ENCODE measurements around the gene RAPGEF2.
"Not testable (repeated sequence)": the region's sequence is repeated elsewhere in the genome, so short reads cannot be mapped to it uniquely, and the experiment has no call there.

The RAPGEF2 gene

DNA sequence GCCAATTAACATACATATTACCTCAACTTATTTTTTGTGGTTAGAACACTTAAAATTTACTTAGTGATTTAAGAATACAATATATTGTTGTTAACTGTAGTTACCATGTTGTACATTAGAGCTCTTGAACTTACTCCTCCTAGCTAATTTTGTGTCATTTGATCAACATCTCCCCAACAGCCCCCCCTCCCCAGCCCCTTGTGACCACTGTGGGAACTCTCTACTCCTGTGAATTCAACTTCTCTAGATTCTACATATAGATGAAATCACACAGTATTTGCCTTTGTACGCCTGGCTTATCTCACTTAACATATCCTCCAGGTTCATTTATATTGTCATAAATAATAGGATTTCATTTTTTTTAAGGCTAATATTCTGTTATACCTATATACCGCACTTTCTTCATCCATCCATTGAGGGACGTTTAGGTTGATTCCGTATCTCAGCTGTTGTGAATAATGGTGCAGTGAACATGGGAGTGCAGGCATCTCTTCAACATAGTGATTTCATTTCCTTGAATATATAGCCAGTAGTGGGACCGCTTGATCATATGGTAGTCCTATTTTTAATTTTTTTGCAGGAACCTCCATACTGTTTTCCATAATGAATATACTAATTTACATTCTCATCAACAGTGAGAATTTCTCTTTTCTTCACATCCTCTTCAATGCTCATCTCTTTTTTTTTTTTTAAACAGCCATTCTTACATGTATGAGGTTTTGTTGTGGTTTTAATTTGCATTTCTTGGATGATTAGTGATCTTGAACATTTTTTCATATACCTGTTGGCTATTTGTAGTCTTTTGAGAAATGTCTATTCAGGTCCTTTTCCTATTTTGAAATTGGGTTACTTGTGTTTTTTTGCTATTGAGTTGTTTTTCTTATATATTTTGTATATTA is 66.8 kb downstream of the RAPGEF2 start:
- no peak for DNase-seq

DNA sequence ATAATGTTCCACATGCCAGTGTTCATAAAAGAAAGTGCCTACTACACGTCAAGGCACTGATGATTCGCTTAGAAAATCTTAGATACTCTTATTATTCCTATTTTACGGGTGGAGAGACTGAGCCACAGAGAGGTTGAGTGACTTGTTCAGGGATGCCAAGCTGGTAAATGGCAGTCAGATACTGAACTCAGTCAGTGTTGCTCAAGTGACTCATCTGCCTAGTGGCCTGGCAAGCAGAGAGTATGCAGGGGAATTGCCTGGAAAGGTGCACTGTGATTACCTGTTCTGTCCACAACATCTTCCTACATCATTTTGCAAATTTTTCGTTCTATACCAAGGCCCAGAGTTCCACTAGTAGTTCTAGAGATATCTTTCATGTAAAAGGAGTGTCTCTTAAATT is 68.4 kb downstream of the RAPGEF2 start:
- DNase-seq, result no peak

DNA sequence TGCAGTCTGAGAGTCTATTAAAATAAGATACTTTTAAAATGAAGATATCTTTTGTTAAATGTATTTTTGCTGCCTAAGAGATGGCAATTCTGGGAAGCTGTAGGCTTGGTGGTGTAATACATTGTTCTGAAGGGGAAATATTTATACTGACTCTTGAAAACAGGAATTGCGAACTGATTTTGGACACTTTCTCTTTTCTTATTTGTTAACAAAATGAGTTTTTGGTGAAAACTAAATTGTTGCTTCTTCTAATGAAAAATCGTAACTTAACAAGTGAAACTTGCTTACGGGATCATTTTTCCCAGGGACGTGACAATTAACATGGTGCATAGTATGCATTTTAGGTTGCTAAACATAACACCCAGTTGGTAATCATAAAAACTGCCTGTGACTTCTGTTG is 71.0 kb downstream of the RAPGEF2 start:
- DNase-seq, result no peak

DNA sequence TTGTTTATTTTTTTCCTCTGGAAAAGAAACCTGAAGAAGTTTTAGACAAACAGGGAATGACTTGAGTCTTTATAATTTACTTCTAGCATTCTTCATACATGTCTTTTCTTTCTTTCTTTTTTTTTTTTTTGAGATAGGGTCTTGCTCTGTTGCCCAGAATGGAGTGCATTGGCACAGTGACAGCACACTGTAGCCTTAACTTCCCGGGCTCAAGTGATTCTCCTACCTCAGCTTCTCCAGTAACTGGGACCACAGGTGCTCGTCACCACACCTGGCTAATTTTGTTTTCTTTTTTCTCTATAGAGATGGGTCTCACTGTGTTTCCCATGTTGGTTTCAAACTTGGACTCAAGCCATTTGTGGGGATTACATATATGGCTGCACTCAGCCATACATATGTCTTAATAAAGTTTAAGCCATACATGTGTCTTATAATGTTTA is 71.8 kb downstream of the RAPGEF2 start:
- DNase-seq, result no peak

DNA sequence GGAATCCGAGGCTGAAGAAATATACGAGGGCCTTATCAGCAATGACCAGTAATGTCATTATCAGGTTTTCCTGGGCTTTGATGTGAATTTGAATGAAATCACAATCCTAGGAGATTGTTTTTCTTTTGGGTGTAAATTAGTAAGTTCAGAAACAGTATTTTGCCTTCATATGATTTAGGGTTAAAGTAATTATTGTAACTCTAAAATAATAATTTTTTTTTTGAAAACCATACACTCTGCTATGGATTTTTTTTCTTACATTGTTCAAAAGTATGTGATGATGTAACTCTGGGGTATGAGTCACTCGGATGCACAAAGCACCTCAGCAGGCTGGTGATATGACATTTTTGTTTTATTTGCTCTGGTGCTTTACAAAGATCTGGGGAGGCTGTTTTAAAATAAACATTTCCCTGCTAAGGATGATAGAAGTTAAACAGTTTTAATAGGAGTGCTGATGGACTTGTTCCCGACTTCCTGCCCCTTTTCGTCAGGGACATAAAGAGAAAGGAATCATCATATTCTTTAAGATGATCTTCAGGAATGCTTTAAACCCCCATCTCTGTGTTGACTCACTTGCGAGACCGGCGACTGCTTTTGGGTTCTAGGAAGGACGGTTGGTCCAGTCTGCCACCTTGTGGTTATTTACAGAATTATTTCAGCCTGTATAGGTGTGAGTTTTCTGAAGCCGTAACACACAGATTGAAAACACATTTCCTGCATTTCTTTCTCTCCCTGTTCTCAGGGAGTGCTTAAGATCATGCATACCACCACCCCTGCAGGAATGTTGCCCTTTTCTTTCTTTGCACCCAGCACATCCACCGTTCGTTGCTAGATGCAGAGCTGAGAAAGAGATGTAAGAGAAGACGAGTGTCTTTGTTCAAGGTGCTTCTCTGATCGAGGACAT is 72.5 kb downstream of the RAPGEF2 start:
- peak; percentile 23 for DNase-seq

DNA sequence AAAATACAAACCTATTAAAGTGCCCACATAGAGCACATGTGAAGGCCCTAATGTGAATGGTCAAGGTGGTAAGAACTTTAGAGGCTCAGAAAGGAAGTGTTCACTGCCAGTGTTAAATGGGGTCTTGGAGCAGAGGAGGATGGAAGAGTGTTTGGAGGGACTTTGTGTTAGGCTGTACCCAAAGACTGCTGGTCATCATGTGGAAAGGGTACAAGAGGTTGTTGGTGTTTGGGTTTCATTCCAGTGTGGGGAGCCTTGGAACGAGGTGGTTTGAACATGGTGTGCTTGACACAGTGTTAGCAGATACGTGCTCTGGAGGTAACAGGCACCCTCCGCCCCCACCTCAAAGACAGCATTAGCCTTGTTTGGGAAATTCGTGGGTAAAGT is 73.1 kb downstream of the RAPGEF2 start:
- no peak for DNase-seq

DNA sequence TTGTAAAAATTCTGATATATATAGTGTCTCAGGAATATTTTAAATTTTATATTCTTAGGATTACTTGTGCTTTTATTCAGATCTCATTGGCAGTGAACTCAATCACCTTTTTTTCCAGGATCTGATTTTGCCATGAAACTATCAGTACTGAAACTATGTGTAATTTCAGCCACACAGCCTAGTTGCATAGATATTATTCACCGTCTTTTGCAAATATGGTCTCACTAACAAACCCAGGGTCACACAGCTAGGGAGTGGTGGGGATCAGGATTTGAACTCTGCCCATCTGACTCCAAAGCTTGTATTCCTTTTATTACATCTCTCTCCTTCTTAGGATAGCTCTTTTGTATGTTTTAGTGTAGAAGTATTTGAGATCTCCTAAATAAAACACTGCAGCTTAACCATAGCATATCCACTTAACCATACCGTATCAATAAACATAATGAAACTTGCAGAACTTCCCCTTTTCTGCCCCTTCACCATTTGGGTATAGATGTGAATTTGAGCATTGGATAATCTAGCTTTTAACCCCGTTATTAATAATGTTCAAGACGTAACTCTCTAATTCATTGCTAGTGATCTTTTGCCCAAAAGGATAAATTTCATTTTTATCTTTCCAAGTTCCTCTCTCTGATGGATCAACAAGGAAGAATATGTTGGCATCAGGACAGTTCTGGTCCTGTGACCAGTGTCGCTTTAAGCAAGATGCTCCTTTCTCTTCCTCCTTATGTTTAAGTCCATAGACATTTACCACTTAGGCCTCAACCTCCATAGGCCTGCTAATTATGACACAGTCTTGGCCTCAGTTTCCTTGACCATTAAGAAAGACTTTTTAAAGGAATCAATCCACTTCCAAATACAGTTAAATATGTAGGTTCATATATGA is 74.6 kb downstream of the RAPGEF2 start:
- no peak for DNase-seq

DNA sequence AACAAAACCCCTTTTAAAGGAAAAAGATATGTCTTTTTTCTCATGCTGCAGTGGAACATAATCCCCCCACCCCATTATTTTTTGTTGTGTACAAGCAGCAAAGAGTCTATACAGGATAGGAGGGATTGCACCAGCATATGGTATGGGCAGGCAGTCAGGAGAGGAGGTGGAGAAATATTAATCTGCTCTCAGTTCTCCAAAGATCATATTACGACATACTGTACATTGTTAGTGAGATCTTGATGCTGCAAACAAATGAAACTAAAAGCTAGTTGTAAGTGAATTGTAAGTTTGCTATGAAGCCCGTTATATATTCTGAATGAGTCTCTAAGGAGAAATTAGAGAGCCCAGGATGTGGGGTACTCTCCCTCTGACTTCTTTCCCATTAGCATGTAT is 75.3 kb downstream of the RAPGEF2 start:
- DNase-seq, result no peak

DNA sequence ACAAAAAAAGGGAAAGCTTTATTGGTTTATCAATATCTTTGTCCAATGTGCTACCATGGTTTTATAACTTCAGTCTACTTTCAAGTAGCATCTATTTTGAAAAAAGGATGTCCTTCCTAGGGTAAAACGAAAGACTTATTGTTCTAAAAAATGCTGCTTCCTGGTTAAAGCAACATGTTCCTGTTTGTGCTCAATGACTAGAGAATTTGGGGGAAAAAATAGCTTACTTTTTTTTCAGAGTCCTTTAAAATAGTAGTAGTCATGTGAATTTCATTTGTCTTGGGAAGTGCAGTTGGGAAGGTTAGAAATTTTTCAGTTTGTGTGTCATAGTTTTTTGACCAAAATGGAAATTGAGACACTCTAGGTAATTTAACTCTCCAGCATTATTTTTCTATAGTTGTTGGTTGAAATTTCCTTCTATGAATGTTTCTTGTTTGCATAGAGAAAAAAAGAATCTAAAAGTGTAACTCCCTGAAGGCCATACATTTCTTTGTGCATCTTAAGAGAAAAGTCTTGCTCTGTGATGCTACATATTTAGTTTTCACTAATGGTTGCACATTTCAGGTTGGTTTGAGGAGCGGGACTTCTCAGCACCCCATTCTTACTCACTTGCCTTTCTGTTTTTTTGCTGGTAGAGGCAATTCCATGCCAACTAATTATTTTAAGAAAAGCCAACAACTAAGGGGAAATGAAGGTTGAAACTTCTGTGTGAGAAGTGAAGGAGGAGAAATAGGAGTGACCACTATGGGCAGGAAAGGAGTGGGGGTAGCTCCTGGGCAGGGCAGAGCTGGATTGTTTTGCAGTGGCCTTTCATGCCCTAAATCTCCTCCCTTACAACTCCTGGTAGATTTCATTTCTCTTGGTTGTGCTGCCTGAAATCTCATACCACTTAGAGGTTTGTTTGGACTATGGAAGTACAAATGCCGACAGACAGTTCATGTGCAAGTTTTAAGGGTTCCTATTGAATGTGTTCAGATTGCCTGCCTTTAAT is 76.4 kb downstream of the RAPGEF2 start:
- no peak for DNase-seq

DNA sequence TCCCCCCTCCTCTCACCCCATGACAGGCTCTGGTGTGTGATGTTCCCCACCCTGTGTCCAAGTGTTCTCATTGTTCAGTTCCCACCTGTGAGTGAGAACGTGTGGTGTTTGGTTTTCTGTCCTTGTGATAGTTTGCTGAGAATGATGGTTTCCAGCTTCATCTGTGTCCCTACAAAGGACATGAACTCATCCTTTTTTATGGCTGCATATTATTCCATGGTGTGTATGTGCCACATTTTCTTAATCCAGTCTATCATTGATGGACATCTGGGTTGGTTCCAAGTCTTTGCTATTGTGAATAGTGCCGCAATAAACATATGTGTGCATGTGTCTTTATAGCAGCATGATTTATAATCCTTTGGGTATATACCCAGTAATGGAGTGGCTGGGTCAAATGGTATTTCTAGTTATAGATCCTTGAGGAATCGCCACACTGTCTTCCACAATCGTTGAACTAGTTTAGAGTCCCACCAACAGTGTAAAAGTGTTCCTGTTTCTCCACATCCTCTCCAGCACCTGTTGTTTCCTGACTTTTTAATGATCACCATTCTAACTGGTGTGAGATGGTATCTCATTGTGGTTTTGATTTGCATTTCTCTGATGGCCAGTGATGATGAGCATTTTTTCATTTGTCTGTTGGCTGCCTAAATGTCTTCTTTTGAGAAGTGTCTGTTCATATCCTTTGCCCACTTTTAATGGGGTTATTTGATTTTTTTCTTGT is 81.2 kb downstream of the RAPGEF2 start:
- DNase-seq, result not testable (repeated sequence)

DNA sequence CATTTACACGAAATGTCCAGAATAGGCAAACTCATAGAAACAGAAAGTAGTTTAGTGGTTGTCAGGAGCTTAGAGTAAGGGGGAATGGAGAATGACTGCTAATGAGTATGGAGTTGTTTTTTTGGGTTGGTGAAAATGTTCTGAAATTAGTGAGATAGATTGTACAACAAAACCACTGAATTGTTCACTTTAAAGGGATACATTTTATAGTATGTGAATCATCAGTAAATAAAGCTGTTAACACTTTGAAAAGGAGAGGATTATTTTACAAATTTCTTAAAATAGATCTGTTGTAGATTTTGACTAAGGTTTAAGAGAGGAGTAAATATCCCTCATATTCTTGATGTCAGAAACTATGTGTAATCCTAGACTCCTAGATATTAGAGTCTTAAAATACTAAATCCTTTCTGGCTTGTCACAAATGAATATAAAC is 82.7 kb downstream of the RAPGEF2 start:
- no peak for DNase-seq

DNA sequence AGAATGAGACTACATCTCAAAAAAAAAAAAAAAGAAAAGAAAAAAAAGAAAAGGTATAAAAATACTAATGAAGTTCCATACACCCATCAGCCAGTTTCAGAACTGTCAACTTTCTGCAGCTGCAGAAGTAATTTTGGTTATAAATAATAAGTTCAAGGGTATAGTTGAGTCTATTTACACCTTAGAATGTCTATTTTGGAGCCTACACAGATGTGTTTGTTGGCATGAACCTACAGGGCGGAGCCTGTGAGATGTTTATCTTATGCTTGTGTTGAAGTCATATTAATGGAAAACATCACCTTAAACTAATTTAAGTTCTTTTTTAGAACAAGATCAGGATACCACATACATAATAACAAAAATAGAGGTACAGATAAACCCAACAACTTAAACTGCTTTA is 85.8 kb downstream of the RAPGEF2 start:
- no peak for DNase-seq

DNA sequence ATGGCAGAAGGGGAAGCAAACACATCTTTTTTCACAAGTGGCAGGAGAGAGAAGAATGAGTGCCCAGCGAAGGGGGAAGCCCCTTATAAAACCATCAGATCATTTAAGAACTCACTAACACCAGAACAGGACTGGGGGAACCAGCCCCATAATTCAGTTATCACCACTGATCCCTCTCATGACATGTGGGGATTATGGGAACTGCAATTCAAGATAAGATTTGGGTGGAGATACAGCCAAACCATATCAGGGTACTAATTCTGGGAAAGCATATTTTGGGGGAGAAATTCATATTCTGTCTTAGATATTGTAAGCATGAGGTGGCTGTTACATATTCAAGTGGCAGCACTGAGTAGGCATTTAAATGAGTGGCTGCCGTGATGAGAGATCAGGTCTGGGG is 87.8 kb downstream of the RAPGEF2 start:
- DNase-seq, result no peak

DNA sequence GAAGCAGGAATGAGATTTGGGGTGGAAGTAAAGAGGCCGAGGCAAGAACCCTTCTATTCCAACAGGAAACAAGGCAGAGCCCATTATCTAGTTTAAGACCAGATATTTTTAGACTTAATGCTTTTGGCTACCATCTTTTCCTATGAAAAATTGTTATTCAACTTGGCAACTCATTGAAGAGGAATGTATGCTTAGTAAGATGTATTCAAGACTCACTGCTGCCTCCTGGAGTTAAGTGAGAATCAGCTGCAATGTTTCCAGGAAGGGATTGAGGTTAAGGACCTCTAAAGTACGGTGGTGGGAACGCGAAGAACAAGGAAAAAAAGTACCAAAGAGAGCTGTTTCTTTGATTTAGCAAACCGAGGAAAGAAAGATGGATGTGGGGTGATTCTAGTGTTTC is 89.1 kb downstream of the RAPGEF2 start:
- no peak for DNase-seq

DNA sequence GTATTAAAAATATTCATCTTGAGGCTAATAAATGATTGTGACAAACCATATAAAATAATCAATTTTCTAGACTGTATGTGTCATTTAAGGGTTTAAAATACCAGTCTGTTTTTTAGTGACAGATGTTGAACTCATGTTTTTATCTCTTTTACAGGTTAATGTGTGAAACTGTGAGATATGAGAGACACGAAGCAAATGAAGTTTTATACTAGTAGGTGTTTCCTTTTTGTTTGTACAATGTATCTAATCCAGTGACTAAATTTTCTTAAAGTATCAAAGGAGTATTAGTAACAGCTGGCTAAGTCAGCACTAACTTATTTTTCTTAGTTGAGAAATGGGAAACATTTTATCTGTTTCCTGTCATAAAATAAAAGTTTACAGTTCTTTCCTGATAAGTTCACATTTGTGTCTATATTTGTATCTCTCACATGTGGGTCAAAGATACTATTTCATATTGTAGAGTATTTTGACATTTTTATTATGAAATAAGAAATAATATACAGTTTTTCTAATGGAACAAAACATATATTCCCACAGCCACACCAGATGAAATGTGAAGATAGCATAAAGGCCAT is 90.3 kb downstream of the RAPGEF2 start:
- DNase-seq, result no peak

DNA sequence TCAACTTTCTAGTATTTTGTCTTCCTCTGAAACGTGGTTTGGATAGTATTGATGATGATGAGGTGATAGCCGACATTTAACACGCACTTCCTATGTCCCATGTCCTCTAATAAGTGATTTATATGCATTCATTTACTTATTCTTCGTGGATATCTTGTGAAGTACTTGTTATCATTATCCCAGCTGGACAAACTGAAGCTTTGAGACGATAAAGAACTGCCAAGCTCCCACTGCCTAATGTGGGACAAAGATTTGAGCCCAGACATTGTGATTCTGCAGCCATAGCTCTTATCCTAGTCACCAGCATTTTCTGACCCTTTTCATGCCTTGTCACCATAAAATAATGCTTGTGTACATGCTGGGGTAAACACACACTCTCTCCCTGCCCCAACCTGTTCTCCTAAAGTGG is 92.5 kb downstream of the RAPGEF2 start:
- DNase-seq, result no peak

DNA sequence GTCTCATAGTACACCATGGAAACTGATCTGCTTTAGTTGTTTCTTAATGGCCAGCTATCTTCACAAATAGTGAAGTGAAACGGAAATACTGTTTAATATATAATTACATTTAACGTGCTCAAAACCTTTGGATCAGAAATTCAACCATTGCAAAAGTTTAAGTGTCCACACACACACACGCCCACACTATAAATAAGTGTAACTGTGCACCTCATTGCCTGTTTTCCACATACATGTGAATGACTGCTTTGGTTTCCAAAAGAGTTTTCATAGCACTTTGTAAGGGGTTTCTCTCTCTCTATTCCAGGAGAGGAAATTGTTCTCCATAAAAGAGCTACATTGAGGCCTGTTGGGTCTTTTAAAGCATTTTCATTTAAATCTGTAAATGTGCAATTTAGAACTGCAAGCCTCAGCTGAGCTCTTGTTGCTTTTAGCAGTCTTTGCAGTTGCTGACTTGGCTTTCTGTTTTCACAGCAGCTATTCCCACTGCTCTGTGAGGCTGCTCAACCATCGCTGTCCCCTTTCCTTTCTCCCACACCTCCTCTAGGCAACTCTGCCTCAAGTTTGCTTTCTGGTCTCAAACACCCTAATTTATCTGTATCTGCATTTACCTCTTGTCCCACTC is 94.5 kb downstream of the RAPGEF2 start:
- DNase-seq, result no peak

DNA sequence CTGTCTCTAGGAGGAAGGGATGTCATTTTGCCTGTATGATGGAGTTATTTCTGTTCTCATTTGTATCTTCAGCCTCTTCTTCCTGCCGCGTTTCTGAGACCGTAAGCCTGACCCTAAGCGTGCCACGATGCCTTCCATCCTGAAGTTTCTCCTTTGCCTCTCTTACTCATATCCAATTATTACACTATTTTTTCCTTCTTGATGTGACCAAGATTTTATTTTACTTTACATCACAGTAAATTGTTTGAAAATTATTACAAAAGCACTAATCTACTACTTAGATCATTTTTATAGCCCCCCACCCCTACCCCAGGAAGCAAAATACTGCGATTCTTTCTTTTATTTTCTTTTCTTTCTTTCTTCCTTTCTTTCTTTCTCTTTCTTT is 95.0 kb downstream of the RAPGEF2 start:
- no peak for DNase-seq

DNA sequence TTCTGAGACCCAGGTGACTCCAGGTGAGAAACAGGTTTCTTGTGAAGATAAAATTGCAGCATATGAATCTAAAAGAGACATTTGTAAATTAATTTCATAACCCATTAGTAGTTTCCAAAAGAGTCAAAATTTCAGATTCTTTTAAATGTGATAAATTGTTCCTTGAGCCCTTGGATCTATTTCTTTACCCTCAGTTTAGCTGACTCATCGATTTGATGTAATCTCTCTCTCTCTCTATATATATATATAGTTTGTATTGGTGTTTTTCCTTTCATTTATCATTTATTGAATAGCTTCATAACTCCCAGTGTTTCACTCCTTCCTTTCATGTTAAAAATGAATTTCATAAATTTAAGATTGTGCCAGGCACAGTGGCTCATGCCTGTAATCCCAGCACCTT is 96.9 kb downstream of the RAPGEF2 start:
- DNase-seq, result no peak

DNA sequence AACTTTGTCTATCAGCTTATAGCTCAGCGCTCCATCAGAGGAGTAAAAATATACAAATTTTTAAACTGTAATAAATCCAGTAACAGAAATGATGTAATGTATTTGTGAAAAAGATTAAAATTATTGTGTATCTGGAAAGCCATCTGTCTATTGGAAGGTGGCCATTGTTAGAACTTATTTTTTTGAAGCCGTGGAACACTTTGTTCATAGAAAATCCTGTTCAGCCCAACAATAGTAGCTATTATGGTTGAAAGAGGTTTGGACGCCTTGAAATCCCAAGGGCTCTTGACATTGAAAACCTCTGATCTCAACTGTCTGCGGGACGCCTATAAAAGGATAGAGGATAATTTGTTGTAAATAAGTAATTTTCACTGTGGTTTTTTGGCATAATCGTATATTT is 98.3 kb downstream of the RAPGEF2 start:
- no peak for DNase-seq

Measured in NCI-H1105 (cell line).